BJ (cell line): ENCODE data around the gene PAM16. TPM values are rescaled to one million over a fixed set of nuclear protein-coding genes. Genes with fewer than 3 reads are reported as not detected.
A peak's percentile ranks its signal among the peaks of the same experiment; 100 is the strongest.

Experiments used
- CTCF ChIA-PET: fragments of 350-600 bp; formaldehyde crosslinking; extraction: SDS; loops from one replicate; lab custom pipeline; 2021; ENCODE audit warnings: antibody characterized with exemption, inconsistent platforms; lab: Yijun Ruan, JAX
- POLR2A ChIA-PET: fragments of 300-600 bp; sonication (Branson Sonifier 250); formaldehyde crosslinking; extraction: SDS; loops from one replicate; lab custom pipeline; 2021; ENCODE audit warnings: antibody characterized with exemption; lab: Charles Lee
- DNase-seq: peaks from one replicate; pipeline ENCODE4 v3.0.0-alpha.2; 2011; ENCODE audit warnings: low read depth
- H3K27me3 ChIP-seq: 2 replicates; pipeline ENCODE4 v1.6.0; 2011; ENCODE audit warnings: low read length; ENCODE audit not compliant: control insufficient read depth, insufficient read depth
- H3K36me3 ChIP-seq: 2 replicates; pipeline ENCODE4 v1.5.1; 2011; ENCODE audit warnings: low read length; ENCODE audit not compliant: control insufficient read depth, insufficient read depth
- H3K4me3 ChIP-seq: 2 replicates; pipeline ENCODE4 v1.5.1; 2011; ENCODE audit warnings: low read depth, mild to moderate bottlenecking, control low read depth, low read length
- CTCF ChIP-seq: IDR thresholded peaks from 2 replicates; pipeline ENCODE4 v1.5.1; 2011; ENCODE audit warnings: low read depth, mild to moderate bottlenecking, control low read depth, inconsistent platforms, low read length, moderate library complexity; ENCODE audit not compliant: insufficient read depth
- polyA plus RNA-seq: library from polyadenylated mRNA; depleted of rRNA; stranded (reverse); fragments of >200 nt; gene quantifications from 2 replicates; pipeline ENCODE4 v1.2.3, GENCODE V29; 2011

Gene PAM16
- polyA plus RNA-seq, 1 experiment: 44.2 TPM

GRCh38 chr16:4321286-4322120 lies 29.6 kb downstream of the PAM16 start:
- POLR2A ChIA-PET: no interaction called here
- H3K4me3 ChIP-seq: no peak overlapping the region
- no peaks in the 10 kb centered on the region for H3K27me3 ChIP-seq
- peaks cover 1% of the 10 kb centered on the region; the same call in 1 of the 2 replicates for H3K36me3 ChIP-seq
- CTCF ChIA-PET: interaction anchor here (0.7 to 1.2 kb wide), 6 partner anchors 19 to 68 kb away, joined by 3 to 4 read pairs (median 4); no protein-coding TSS in a partner anchor
- no peak for TF ChIP-seq CTCF
- no peak for DNase-seq

GRCh38 chr16:4320571-4321137 lies 30.5 kb downstream of the PAM16 start:
- no peak for DNase-seq
- CTCF ChIA-PET: interaction anchor here (0.9 to 1.2 kb wide), 3 partner anchors 20 to 32 kb away, joined by 3 read pairs; no protein-coding TSS in a partner anchor
- POLR2A ChIA-PET: no interaction called here
- no peak overlapping the region; the same call in 1 of the 2 replicates for H3K4me3 ChIP-seq
- H3K36me3 ChIP-seq: peaks cover 1% of the 10 kb centered on the region; the same call in 1 of the 2 replicates
- H3K27me3 ChIP-seq: no peaks in the 10 kb centered on the region
- TF ChIP-seq CTCF: no peak

- no peak for TF ChIP-seq CTCF
- POLR2A ChIA-PET: no interaction called here
- CTCF ChIA-PET: interaction anchor here (0.5 to 3.8 kb wide), 5 partner anchors 9 to 70 kb away, joined by 3 to 20 read pairs (median 3); no protein-coding TSS in a partner anchor
- no peaks in the 10 kb centered on the region for H3K27me3 ChIP-seq
- peak overlapping the region; percentile 26 for H3K4me3 ChIP-seq
- DNase-seq: no peak
- peaks cover 1% of the 10 kb centered on the region; the same call in 1 of the 2 replicates for H3K36me3 ChIP-seq
Observed at GRCh38 chr16:4319454-4320421, 31.4 kb downstream of the PAM16 start.

- CTCF ChIA-PET: interaction anchor here (0.5 to 3.8 kb wide), 6 partner anchors 9 to 71 kb away, joined by 3 to 20 read pairs (median 4); no protein-coding TSS in a partner anchor
- no peak for TF ChIP-seq CTCF
- peaks cover 1% of the 10 kb centered on the region; the same call in 1 of the 2 replicates for H3K36me3 ChIP-seq
- POLR2A ChIA-PET: no interaction called here
- peak overlapping the region; percentile 26 for H3K4me3 ChIP-seq
- H3K27me3 ChIP-seq: no peaks in the 10 kb centered on the region
- DNase-seq: no peak
Observed at GRCh38 chr16:4318967-4319366, 32.2 kb downstream of the PAM16 start.
